ENCODE data around the gene DTYMK. TPM values are rescaled to one million over a fixed set of nuclear protein-coding genes. Genes with fewer than 3 reads are reported as not detected.

The DTYMK gene
- total and polyA plus RNA-seq, 10 of the 15 experiments (the other 5 are each of a cell fraction or from before 2014, with no cell fraction given) = 7.0 to 220 (median 59.3) TPM

GRCh38 chr2:241724259-241724974 is 37.8 kb upstream of the DTYMK start:
- ChIA-PET POLR2A (interaction anchor here (1.0 kb wide), 1 partner anchor 17 kb away, joined by 3 read pairs; no protein-coding TSS in a partner anchor), RAD21 (ENCODE audit: unreplicated experiment) (interaction anchor here (0.6 kb wide), 1 partner anchor 10 kb away, joined by 3 read pairs; no protein-coding TSS in a partner anchor), CTCF (no interaction called here), SMC1A (ENCODE audit: uncharacterized antibody, unreplicated experiment) (no interaction called here)
- no peak for FAIRE-seq
- Histone ChIP-seq H4K20me1 (ENCODE audit: control insufficient read depth, insufficient read depth) (no peaks in the 10 kb centered on the region), H2AFZ (ENCODE audit: control insufficient read depth, low read depth, low read length) (no peak overlapping the region), H3K4me1 (ENCODE audit: control insufficient read depth, insufficient read depth, low read length) (no peaks in the 10 kb centered on the region), H3K36me3 (ENCODE audit: control insufficient read depth in 2 of 2, insufficient read depth in 2 of 2, low read length in 1 of 2) (peaks cover 9 to 25% of the 10 kb centered on the region in 2 experiments; a peak in 3 of 4 replicates), H3K9me3 (replicated peaks; ENCODE audit: control insufficient read depth, insufficient read depth, low read length) (peaks cover 19% of the 10 kb centered on the region; the same call in 2 of the 3 replicates), H3K9ac (ENCODE audit: control insufficient read depth, insufficient read depth, low read length) (no peak overlapping the region), H3K79me2 (ENCODE audit: control insufficient read depth, insufficient read depth, low read length) (no peaks in the 10 kb centered on the region), H3K4me3 (no peak overlapping the region), H3K27ac (ENCODE audit: control insufficient read depth, insufficient read depth) (no peak overlapping the region), H3K27me3 (replicated peaks in 1 of 2; ENCODE audit: control insufficient read depth in 2 of 2, insufficient read depth in 2 of 2, low read length in 1 of 2) (no peaks in the 10 kb centered on the region), H3K4me2 (ENCODE audit: control insufficient read depth, insufficient read depth) (no peak overlapping the region)
- no peak; the same call in 2 of the 3 replicates for ATAC-seq
- DNase-seq (ENCODE audit: low read depth, low spot score) = no peak
- intact Hi-C loops (cut with micrococcal nuclease; ENCODE audit: unreplicated experiment) = no loop called here
- no TSS peak for BruUV-seq (replicated peaks)
- WGBS (ENCODE audit: insufficient coverage, insufficient replicate concordance, low lambda C conversion rate, missing lambda C conversion rate) = 97% methylated on average over 41 of the region's 41 CpGs
- in situ Hi-C loops (cut with MboI) = no loop called here
- TF ChIP-seq HDAC2 (IDR thresholded peaks at IDR 0.05) (no peak), PRDM15 (CRISPR knock-in tag; IDR thresholded peaks at IDR 0.05) (no peak), POLR2A (IDR thresholded peaks at IDR 0.05; ENCODE audit: low read depth, low read length) (peak; percentile 49; the same call in 1 of the 2 replicates), CTCF (IDR thresholded peaks at IDR 0.05 in 2 of 3, conservative IDR thresholded peaks at IDR 0.05 in 1 of 3; ENCODE audit: control insufficient read depth in 2 of 3, extremely low read depth in 1 of 3, insufficient read depth in 1 of 3, low read depth in 3 of 3, low read length in 3 of 3) (peak in 1 of 3 experiments; percentile 10; a peak in 1 of 6 replicates)

Measured in GM12878 (cell line).